Vagina (tissue), 2 donors: ENCODE measurements around the gene DCUN1D2.

Experiments
- CTCF ChIP-seq, 3 experiments: fragments of 450-650 bp in 2 of 3; fragments of 200-600 bp in 1 of 3; sonication (generic) in 1 of 3; IDR thresholded peaks; one replicate each; pipeline ENCODE4 v1.5.1; 2017 to 2019; ENCODE audit warnings: antibody characterized with exemption in 3 of 3, mild to moderate bottlenecking in 2 of 3, moderate library complexity in 2 of 3
- POLR2A ChIP-seq, 2 donors: fragments of 450-650 bp; IDR thresholded peaks; one replicate each; pipeline ENCODE4 v1.6.1; 2017; ENCODE audit warnings: antibody characterized with exemption in 2 of 2, mild to moderate bottlenecking in 2 of 2, moderate library complexity in 2 of 2
- POLR2AphosphoS5 ChIP-seq, 2 donors: sonication (generic); formaldehyde crosslinking; IDR thresholded peaks; one replicate each; pipeline ENCODE4 v1.9.0; 2017; ENCODE audit warnings: antibody characterized with exemption in 2 of 2, mild to moderate bottlenecking in 2 of 2, low read depth in 1 of 2; ENCODE audit not compliant: insufficient read depth in 1 of 2

DNA sequence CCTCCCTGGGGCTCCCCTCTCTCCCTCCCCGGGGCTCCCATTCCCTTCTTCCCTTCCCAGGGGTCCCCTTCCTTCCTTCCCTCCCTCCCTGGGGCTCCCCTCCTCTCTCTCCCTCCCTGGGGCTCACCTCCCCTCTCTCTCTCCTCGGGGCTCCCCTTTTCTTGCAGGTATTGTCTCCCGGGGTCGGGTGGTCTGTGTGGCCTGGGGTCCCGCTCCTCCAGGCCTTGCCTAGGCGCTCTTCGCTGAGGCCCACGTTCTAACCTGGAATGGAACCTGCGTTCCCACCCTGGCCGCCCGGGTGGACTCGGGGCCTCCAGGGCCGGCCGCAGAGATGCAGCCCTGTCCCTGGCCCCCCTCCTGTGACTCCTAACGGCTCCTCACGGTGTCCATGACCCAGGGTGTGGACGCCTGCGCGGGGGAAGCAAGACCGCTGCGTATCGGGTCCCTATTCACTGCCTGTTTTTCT is 940 bp upstream of the DCUN1D2 start:
- TF ChIP-seq CTCF (IDR thresholded peaks at IDR 0.05) = no peak
- no peak for TF ChIP-seq POLR2A (IDR thresholded peaks at IDR 0.05)
- no peak for TF ChIP-seq POLR2AphosphoS5 (IDR thresholded peaks at IDR 0.05; ENCODE audit: insufficient read depth in 1 of 2, low read depth in 1 of 2)
